Endothelial cell of umbilical vein (primary cell): ENCODE results near the gene EIF4A3. TPM values are rescaled to one million over a fixed set of nuclear protein-coding genes. Genes with fewer than 3 reads are reported as not detected.

ENCODE experiments used
- BruUV-seq: library from RNA; stranded (reverse); fragments of 400-500 nt; replicated peaks from 2 replicates; lab custom pipeline; 2021; lab: Mats Ljungman, UMichigan
- CTCF ChIA-PET: fragments of 300-600, 350-600 bp; sonication (Branson Sonifier 250); formaldehyde crosslinking; loops from one replicate; lab custom pipeline; 2021; ENCODE audit warnings: antibody characterized with exemption, inconsistent platforms; lab: Charles Lee
- POLR2A ChIA-PET: fragments of 300-600, 350-600 bp; sonication (Branson Sonifier 250); formaldehyde crosslinking; loops from one replicate; lab custom pipeline; 2021; ENCODE audit warnings: antibody characterized with exemption, inconsistent platforms; lab: Charles Lee
- DNase-seq: peaks from one replicate; pipeline ENCODE4 v3.0.0-alpha.2; 2011; ENCODE audit warnings: low read depth, low spot score
- FAIRE-seq: peaks from 2 replicates; lab custom pipeline; 2011; peaks lifted over from hg19 to GRCh38; lab: Jason Lieb, UNC
- H2AFZ ChIP-seq: 2 replicates; pipeline ENCODE4 v1.6.0; 2012; ENCODE audit warnings: low read depth, low read length, control low read depth, inconsistent platforms
- H3K27ac ChIP-seq: 2 replicates; pipeline ENCODE4 v1.5.1; 2011; ENCODE audit warnings: low read depth, mild to moderate bottlenecking, control low read depth, low read length, moderate library complexity; ENCODE audit not compliant: insufficient read depth
- H3K27me3 ChIP-seq, 2 experiments: 2 replicates each; pipeline versions ENCODE4 v1.6.0 to v1.6.1; 2011; ENCODE audit warnings: low read length in 2 of 2, mixed read lengths in 1 of 2; ENCODE audit not compliant: control insufficient read depth in 2 of 2, insufficient read depth in 2 of 2
- H3K36me3 ChIP-seq, 2 experiments: 2 replicates in 1 of 2; 3 replicates in 1 of 2; pipeline ENCODE4 v1.5.1; 2011; ENCODE audit warnings: low read length in 2 of 2, mild to moderate bottlenecking in 1 of 2, moderate library complexity in 1 of 2; ENCODE audit not compliant: control insufficient read depth in 2 of 2, insufficient read depth in 2 of 2; ENCODE audit errors: extremely low read depth in 1 of 2
- H3K4me1 ChIP-seq: 3 replicates; pipeline ENCODE4 v1.5.1; 2011; ENCODE audit warnings: mild to moderate bottlenecking, low read length; ENCODE audit not compliant: control insufficient read depth, insufficient read depth; ENCODE audit errors: extremely low read depth
- H3K4me2 ChIP-seq: 2 replicates; pipeline ENCODE4 v1.6.1; 2011; ENCODE audit warnings: low read length, control low read depth, mixed read lengths; ENCODE audit not compliant: insufficient read depth
- H3K4me3 ChIP-seq, 3 experiments: fragments of 200-600 bp in 1 of 3; sonication (generic), shearing (Covaris generic) in 1 of 3; replicated peaks in 1 of 3; 2 replicates each; pipeline ENCODE4 v1.5.1; 2011 to 2016; ENCODE audit warnings: control low read depth in 3 of 3, low read length in 3 of 3, mild to moderate bottlenecking in 2 of 3, inconsistent platforms in 1 of 3, low read depth in 1 of 3, moderate library complexity in 1 of 3; ENCODE audit not compliant: insufficient read depth in 1 of 3
- H3K79me2 ChIP-seq: 2 replicates; pipeline ENCODE4 v1.6.0; 2012; ENCODE audit warnings: low read length, inconsistent platforms; ENCODE audit not compliant: control insufficient read depth, insufficient read depth
- H3K9ac ChIP-seq: replicated peaks from 2 replicates; pipeline ENCODE3; 2011; ENCODE audit warnings: low read length, control low read depth; ENCODE audit not compliant: insufficient read depth; ENCODE audit errors: extremely low read depth
- H3K9me1 ChIP-seq: replicated peaks from 3 replicates; pipeline ENCODE4 v1.6.0; 2011; ENCODE audit warnings: mild to moderate bottlenecking, low read length; ENCODE audit not compliant: control insufficient read depth, insufficient read depth; ENCODE audit errors: extremely low read depth
- H3K9me3 ChIP-seq: replicated peaks from 2 replicates; pipeline ENCODE4 v1.5.1; 2012; ENCODE audit warnings: low read length, inconsistent platforms; ENCODE audit not compliant: control insufficient read depth, insufficient read depth
- H4K20me1 ChIP-seq: replicated peaks from 2 replicates; pipeline ENCODE3; 2011; ENCODE audit warnings: mild to moderate bottlenecking, low read length; ENCODE audit not compliant: control insufficient read depth, insufficient read depth; ENCODE audit errors: extremely low read depth
- CTCF ChIP-seq, 2 donors: IDR thresholded peaks; 1 replicate in 1 of 2; 2 replicates in 1 of 2; pipeline ENCODE4 v1.5.1; 2011; ENCODE audit warnings: low read length in 2 of 2, mild to moderate bottlenecking in 2 of 2, moderate library complexity in 2 of 2, control low read depth in 1 of 2, inconsistent platforms in 1 of 2, low read depth in 1 of 2; ENCODE audit not compliant: insufficient read depth in 1 of 2; ENCODE audit errors: extremely low read depth in 1 of 2
- EZH2 ChIP-seq: IDR thresholded peaks from 2 replicates; pipeline ENCODE4 v1.6.1; 2012; ENCODE audit warnings: borderline replicate concordance, low read depth, mild to moderate bottlenecking, moderate library complexity, low read length, inconsistent platforms; ENCODE audit not compliant: severe bottlenecking
- FOS ChIP-seq: IDR thresholded peaks from 2 replicates; pipeline ENCODE4 v1.6.1; 2011; ENCODE audit warnings: mild to moderate bottlenecking, low read length, moderate library complexity, borderline replicate concordance; ENCODE audit not compliant: insufficient read depth
- GATA2 ChIP-seq: IDR thresholded peaks from 2 replicates; pipeline ENCODE4 v1.7.0; 2011; ENCODE audit warnings: low read depth, mild to moderate bottlenecking, moderate library complexity, mixed read lengths, low read length; ENCODE audit not compliant: insufficient read length, insufficient read depth
- JUN ChIP-seq: IDR thresholded peaks from 2 replicates; pipeline ENCODE4 v1.6.1; 2011; ENCODE audit warnings: borderline replicate concordance, low read depth; ENCODE audit not compliant: insufficient read length, insufficient read depth
- MAX ChIP-seq: IDR thresholded peaks from 2 replicates; pipeline ENCODE4 v1.6.1; 2011; ENCODE audit not compliant: insufficient read depth, insufficient read length
- MYC ChIP-seq: IDR thresholded peaks from one replicate; pipeline ENCODE4 v1.6.1; 2011; ENCODE audit warnings: mild to moderate bottlenecking, low read depth, low read length
- POLR2A ChIP-seq: IDR thresholded peaks from 2 replicates; pipeline ENCODE4 v1.6.1; 2012; ENCODE audit warnings: low read depth, mild to moderate bottlenecking, control low read depth, low read length
- POLR2AphosphoS5 ChIP-seq: IDR thresholded peaks from 2 replicates; pipeline ENCODE4 v1.6.1; 2012; ENCODE audit warnings: low read depth, mild to moderate bottlenecking, control low read depth, low read length, moderate library complexity; ENCODE audit not compliant: insufficient read depth
- dilution Hi-C: fragments of 300-500 bp; cut with MboI; formaldehyde crosslinking; loops from one replicate; pipeline ENCODE4 v1.15.0; 2019; ENCODE audit warnings: low sequenced_read_pairs; ENCODE audit not compliant: extremely low pct_ligation_motif_present
- intact Hi-C: fragments of 100-400 bp; cut with micrococcal nuclease; formaldehyde crosslinking; loops from one replicate; pipeline ENCODE4 v1.10.0; 2022
- polyA plus RNA-seq, 4 experiments: library from polyadenylated mRNA; depleted of rRNA in 3 of 4; stranded (reverse) in 3 of 4; unstranded in 1 of 4; fragments of >200 nt; gene quantifications; 2 replicates each; pipeline versions ENCODE4 v1.2.1 to v1.2.3, GENCODE V29; 2011 to 2012; ENCODE audit warnings: missing spikeins in 1 of 4
- total RNA-seq: library from RNA; stranded (reverse); gene quantifications from 2 replicates; pipeline ENCODE4 v1.2.3, GENCODE V29; 2021

EIF4A3 gene
- total and polyA plus RNA-seq, 2 donors (not counting 3 experiments of a cell fraction or from before 2014, with no cell fraction given) = 90.4 to 94.5 TPM

GRCh38 chr17:80122926-80123505, 23.9 kb downstream of the EIF4A3 start:
- no peak for DNase-seq
- Histone ChIP-seq H3K9me1 (no peaks in the 10 kb centered on the region), H3K4me2 (no peak overlapping the region), H3K27ac (no peak overlapping the region), H3K79me2 (no peaks in the 10 kb centered on the region), H4K20me1 (no peaks in the 10 kb centered on the region), H3K4me1 (no peaks in the 10 kb centered on the region), H3K4me3 (no peak overlapping the region), H3K9ac (no peak overlapping the region), H3K27me3 (peaks cover 13 to 15% of the 10 kb centered on the region in 2 experiments), H3K9me3 (no peaks in the 10 kb centered on the region), H2AFZ (no peak overlapping the region), H3K36me3 (no peaks in the 10 kb centered on the region)
- intact Hi-C loops (loop anchor here (5.0 kb wide), 1 partner anchor 116 kb away; no protein-coding TSS in a partner anchor), dilution Hi-C loops (no loop called here)
- no peak for FAIRE-seq
- no peak for TF ChIP-seq POLR2AphosphoS5
- no peak for TF ChIP-seq POLR2A
- no peak for TF ChIP-seq EZH2
- no peak for TF ChIP-seq JUN
- no peak for TF ChIP-seq FOS
- no peak for TF ChIP-seq GATA2
- TF ChIP-seq MYC = no peak
- TF ChIP-seq CTCF (IDR thresholded peaks at IDR 0.05; ENCODE audit: extremely low read depth in 1 of 2, insufficient read depth in 1 of 2, low read depth in 1 of 2, low read length in 2 of 2) = no peak
- TF ChIP-seq MAX = no peak
- no TSS peak for BruUV-seq
- POLR2A ChIA-PET = no interaction called here
- CTCF ChIA-PET = interaction anchor here (1.6 to 2.3 kb wide), 5 partner anchors 21 to 115 kb away, joined by 5 to 70 read pairs (median 21); partner anchors contain the start of gene GAA
